ENCODE results near the gene BCCIP. TPM values are rescaled to one million over a fixed set of nuclear protein-coding genes. Genes with fewer than 3 reads are reported as not detected.

Gene BCCIP
- total RNA-seq, 1 experiment from 2014 or later, result 91.3 TPM

DNA sequence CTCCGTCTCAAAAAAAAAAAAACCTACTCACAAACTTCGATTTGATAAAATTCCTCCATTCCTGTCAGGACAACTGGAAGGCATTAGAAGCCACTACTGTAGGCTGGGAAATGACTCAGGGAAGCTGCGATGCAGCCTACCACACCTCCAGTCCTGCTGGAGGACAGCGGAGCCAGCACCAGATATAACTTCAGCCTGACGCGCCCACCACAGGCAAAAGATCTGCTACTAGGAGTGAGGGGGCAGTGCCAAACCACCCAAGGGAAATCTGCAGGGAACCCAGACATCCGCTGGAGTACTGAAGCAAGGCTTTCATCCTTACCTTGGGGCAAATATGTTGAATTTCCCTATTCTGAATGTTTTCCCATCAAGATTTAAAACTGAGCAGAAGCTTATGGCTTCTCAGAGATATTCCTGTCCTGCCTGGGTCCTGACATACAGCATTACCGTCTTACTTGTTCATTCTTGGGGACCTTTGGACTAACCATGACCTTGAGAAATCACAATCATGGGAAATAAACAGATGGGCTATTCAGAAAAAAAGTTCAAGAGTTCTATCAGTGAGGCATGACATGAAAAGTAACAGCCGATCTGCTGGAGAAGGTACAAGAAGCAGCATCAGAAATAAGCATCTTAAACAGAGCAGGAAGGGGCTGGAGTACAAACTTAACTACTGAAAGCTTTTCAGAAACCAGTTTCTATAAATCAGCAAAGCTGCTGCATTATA is 20.4 kb downstream of the BCCIP start:
- no peak for DNase-seq (ENCODE audit: low read depth)

DNA sequence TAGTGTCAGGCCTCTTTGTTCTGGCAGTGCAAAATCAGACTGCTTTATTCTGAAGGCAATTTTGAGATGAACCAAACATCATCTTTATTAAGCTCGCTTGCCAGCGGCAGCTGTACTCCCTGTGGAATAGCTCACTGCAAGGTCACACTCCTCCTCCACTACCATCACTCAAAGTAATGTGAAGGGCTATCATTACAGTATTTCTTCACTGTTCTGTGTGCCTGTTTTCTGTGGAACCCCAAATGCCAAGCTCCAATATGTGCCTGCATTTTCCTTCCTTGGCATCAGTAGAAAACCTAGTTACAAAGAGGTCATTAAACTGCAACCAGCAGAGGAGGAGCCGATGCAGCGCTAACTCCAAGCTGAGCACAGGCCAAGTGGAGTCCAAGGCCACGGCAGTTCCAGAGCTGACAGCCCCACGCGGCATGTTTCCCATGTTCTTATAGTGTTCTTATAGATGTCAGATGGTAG is 21.4 kb downstream of the BCCIP start:
- no peak for DNase-seq (ENCODE audit: low read depth)

DNA sequence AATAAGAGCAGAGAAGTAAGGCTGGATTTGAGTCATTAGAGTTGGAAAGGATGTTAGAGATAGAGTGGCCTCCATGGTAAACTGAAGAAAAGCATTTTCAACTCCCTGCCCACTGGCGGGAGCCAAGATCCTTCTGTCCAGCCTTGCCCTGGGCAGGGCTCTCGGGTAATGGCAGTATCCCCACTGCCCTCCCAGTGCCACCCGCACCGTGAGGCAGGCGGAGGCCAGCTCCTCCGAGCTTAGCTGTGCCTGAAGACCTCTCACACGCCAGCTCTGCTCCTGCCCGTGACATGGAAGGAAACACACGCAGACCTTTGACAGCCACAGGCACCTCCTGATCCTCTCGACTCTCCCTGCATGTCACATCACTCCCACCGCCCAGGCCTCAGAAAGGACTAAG is 22.3 kb downstream of the BCCIP start:
- no peak for DNase-seq (ENCODE audit: low read depth)

DNA sequence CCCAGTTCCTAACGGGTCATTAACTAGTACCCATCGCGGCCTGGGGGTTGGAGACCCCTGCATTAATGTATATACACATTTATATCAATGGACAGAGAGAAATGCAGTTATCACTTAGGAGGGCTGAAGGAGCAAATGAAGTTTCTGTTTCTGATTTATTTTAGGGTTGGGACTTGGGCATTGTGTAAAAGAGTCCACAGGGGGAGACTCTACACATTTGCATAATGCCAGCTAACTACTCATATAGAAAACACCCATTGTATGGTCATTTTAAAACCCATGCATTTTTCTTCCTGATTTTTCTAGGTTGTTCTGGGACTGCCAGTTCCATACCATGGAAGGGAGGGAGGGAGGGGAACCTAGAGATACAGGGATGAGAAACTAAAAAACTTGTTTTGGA is 23.5 kb downstream of the BCCIP start:
- DNase-seq (ENCODE audit: low read depth), result no peak

DNA sequence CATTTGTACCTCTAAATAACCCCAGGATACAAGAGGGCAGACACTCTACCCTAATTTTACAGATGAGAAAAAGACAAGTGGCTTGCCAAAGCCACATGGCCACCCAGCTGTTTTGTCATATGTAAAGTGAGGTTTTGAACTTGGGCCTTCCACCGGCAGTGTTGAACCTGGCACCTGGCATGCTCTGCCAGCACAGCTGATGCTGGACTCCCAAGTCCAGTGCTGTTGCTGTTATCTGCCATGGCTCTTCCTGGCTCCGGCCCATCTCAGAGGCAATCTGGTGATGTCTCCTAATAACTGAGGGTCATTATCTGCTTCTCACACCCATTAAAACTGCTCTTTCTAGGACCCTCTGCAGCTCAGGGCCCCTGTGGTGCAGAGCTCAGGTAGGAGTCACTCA is 25.0 kb downstream of the BCCIP start:
- DNase-seq (ENCODE audit: low read depth), result no peak

DNA sequence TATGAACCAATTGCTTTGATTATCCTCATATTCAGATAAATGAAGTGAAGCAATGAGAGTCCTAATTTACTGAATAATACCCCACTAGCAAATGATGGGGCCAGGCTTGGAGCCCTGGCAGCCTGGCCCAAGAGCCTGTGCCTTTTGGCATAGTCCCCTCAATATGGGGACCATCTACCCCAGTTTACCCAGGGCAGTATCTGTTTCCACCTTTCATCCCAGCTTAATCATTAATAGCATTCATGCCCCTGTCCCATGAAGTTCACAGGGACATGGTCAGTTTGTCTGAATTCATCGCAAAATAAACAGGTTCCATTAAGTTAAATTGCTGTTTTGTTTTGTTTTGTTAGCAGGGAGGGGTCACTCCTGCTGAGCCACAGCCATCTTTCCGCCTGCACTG is 25.5 kb downstream of the BCCIP start:
- no peak for DNase-seq (ENCODE audit: low read depth)

DNA sequence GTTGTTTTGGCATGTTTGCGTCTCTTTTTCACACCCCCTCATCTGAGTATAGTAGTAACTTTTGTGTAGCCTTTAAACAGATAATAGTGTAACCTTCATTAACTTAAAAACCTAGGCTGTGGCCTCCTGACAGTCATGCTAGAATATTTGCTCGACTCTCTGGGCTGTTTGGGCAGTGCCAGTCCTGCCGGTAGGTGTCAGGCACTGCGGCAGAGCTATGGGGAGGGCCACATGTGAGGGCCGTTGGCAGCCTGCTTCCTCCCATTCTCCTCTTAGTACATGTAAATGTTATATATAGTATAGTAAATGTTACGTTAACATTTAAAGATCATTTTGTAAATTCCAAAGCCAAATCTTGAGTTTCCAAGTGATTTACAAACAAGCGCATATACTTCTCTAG is 26.1 kb downstream of the BCCIP start:
- DNase-seq (ENCODE audit: low read depth), result no peak

DNA sequence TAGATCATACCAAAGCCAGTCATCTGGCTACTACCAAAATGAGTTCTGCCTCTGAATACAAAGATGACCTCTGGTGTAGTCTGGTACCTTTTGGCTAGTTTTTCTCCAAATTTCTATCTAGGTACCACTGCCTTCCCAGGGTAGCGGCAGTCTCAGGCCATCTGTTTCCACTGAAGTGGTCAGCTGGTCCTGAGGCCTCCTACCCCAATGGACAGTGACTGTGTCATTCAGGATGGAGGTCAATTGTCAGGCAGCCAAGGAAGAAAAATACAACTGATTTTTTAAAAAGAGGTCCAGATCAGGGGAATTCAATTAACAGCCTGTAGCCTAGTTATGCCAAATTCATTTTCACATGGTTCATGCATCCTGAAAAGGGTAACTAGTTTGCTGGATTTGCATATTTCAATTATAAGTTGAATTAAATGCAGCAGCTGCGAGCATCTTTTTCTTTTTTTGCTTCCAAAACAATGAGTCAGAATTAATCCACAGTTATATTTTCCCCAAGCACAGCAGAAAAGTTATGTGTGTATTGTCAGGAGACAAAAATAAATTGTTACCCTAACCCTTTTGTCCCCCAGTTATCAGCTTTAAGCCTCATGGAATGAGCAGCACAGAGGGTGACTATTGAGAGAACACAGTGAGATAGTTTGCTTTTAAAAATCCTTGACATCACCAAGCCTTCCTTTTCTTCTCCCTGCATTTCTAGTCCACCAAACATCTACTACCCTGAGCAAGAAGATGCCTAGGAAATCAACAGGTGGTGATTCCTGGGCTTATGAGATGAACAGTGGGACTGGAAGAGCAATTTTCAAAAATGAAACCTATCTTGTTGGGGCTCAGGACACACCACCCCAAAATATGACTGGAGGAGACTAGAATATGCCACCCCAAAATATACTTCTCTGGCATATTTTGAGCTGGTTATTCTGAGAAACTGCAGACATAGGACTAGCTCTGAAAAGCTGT is 27.7 kb downstream of the BCCIP start:
- DNase-seq (ENCODE audit: low read depth), result no peak

DNA sequence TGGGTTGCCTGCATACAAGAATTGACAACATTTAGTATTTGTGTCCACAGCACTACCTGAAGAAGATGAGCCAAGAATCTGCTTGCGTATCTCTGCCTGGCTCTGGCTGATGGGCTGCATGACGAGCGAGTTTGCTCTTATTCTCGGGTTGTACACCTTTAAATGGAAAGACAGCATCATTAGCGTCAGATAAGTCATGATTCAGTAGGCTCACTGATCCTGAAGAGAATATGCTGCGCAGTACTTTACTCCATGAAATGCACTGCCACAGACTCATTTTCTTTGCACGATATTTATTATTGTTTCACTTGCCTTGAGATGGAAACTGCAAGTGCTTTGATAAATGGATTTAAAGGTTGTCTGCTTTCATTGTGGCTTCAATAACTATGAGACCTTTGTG is 29.1 kb downstream of the BCCIP start:
- no peak for DNase-seq (ENCODE audit: low read depth)

DNA sequence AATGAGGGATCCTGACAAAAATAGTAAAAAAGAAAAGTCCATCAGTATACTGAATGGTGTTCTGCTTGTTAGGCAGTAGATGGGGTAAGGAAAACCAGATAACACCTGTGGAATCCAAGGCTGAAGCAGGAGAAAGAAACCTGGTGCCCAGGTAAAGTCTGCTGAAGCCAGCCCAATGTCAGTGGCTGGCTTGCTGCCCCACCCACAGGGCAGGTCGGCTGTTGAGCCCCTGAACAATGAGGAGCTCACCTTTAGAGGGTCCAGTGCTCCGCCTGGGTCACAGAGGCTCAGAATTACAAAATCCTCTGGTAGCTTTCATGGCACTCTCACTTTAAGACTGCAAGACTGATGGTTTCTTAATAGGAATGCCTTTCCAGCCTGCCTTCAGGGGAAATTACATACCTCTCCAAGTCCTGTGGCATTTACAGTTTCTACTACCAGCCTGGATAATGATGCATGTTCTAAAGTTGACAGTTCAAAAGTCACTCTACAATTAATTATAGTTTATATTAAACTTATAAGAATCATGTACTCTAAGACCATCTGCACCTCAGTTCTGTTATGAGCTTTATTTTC is 33.9 kb downstream of the BCCIP start:
- no peak for DNase-seq (ENCODE audit: low read depth)

DNA sequence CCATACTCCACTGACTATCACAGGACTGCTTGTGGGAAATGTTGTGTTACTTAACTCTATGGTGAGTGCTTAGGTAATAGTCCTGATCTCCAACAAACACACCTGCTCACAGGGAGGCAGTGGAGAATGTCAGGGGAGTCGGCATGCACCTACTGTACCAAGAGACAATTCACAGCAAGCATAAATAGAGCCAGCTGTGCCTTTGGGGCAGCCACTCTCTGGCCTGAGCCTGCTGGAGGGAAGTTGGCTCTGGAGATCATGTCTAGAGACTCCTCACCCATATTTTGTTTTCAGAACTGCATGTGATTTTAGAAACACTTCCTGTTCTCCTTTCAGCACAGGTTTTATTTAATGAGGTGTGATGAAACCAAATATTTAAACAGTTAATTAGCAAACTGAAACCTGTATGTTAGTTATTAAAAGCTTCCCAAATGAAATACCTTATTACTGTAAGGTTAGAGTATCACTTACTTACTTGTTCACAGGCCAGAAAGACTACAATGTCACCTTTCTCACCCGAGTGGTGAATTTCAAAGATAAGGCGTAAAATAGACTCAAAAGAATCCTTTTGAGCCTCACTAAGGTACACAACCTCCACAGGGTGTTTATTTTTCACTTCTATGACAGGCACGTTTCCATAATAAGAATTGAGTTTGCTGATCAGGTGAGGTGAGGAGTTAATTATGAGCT is 35.9 kb downstream of the BCCIP start:
- no peak for DNase-seq (ENCODE audit: low read depth)

DNA sequence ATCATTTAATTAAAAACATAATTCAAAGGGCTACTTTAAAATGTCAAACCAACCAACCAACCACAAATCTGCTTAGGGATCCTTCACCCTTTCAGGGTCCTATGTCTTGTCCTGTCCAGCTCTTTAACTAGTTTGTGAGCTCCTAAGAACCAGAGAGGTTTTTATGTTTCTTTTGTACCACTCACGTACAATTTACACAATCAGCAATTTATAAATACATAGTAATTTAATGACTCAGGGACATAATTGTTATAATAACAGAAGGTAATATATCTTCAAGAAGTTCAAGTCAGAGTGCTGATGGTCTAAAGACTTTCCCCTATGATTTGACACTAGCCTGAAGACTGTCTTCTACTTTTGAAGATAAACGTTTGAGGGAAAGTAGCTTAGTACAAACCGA is 41.8 kb downstream of the BCCIP start:
- no peak for DNase-seq (ENCODE audit: low read depth)

DNA sequence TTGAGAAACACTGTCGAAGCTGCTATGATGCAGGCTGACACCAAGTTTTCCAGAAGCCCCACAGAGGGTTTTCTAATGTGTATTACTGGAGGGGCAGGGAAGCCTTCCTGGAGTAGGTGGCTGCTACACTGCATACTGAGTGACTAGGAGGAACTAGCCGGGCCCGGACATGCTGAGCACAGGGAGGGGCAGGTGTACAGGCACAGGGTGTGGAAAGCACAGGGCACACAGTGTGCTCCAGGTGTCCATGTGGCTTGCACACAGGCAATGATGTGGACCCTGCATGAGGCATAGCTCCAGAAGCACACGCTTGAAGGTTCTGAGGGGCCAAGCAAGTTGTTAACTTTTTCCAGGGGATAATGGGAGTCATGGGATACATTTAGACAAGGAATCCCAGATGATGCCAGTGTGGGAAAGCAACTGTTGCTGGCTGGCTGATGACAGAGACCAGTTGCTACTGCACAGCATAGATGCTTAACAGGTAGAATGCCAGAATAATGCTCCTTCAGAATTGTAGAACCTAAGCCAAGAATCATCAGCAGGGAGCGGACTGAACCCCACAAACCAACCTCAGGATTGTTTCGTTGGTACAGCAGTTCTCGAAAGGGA is 43.2 kb downstream of the BCCIP start:
- DNase-seq (ENCODE audit: low read depth), result no peak

DNA sequence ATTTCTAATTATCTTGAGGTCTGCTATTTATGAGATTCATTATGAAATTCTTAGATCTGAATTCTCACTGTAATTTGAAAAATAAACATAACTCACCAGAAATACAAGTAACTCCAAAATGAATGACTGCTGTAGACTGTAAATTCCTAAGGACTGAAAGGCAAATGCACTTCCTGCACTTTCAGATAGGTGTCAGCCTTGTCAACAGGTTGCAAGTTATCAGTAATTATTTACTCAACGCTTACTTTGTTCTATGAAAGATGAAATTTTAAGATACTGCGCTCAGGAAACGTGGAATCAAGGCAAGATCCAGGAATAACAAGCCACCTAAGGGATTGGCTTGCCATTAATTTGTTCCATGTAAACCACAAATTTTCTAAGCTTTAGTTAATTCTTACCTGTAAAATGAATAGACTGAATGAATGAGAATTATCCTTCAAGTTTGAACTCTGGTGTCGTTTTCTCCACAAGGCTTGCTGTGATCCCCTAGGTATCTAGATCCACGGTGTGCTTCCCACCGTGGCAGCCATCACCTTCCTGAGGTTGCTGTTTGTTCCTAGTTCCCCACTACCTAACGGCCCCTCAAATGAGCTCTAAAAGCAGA is 45.1 kb downstream of the BCCIP start:
- DNase-seq (ENCODE audit: low read depth), result peak; percentile 40

DNA sequence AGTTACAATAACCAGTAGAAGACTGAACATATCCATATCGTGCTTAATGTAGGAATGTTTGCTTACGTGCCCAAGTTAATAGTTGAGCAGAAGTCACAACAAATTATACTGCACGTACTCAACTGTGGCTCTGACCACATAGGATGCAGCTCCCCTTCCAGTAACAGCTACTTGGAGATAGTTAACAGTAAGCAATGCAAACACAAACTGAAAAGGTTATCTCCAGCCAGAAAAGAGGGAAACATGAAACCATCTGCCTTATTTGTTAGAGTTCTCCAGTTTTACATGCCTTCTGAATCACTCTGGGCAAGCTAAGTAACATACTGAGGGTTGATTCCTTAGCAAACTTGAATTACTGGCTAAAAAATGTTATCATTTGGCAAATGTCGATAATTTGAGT is 48.0 kb downstream of the BCCIP start:
- no peak for DNase-seq (ENCODE audit: low read depth)

DNA sequence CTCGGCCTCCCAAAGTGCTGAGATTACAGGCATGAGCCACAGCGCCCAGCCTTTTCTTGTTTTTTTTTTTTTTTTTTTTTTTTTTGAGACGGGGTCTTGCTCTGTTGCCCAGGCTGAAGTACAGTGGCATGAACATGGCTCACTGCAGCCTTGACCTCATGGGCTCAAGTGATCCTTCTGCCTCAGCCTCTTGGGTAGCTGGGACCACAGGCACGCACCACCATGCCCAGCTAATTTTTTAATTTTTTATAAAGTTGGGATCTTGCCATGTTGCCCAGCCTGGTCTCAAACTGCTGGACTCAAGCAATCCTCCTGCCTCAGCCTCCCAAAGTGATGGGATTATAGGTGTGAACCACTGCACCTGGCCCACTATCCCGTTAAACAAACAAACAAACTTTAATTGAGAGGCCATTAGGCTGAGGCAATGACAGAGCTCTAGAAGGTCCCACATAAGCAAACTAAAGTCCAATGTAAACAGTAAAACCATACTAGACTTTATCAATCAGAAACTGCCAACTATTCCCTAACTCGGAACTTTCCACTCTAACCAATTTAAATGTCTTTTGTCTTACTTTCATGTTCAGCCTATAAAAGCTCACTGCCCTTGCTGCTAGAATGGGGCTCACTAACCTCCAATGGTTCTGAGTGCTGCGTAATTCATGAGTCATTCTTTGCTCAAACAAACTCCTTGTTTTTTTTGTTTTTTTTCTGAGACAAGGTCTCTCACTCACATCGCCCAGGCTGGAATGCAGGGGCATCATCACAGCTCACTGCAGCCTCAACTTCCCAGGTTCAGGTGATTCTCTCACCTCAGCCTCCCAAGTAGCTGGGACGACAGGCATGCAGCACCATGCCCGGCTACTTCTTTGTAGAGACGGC is 55.9 kb downstream of the BCCIP start:
- DNase-seq (ENCODE audit: low read depth), result peak; percentile 94

DNA sequence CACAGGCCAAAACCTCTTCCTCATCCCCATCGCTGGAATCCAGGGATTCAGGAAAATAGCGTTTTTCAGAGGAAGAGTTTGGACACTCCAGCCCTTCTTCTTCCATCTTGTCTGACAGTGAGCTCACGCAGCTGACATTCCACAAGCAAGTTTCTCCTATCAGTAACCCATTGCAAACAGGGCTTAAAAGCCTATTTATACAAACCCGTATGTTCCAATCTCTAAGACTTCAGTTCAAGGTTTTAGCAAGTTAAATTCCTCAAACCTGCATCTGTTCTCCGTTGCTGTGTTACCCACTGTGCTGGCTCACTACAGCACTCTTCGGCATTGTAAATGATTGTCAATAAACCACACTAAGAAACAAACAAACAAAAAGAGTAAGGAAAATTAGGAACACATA is 57.4 kb downstream of the BCCIP start:
- DNase-seq (ENCODE audit: low read depth), result no peak

DNA sequence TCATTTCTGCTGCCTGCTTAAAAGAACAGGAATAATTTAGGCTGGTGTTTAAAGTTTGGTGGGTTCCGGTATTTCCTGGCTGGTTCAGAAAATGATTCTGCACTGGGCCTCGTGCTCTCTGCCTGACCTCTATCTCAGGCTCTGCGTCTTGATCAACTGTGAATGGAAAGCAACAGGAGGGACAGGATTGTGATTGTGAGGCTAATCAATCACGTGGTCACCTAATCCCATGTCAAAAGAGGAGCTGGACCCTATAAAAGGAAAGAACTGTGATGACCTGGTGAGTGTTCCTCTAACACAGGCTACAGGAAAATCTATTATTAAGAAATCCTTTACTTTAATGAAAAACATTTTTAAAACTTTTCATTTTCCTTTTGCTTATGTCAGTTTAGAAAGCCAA is 57.8 kb downstream of the BCCIP start, which contains the start of gene DHX32:
Gene DHX32 (minus strand): TSS at position 101 of the 400 bp plus-strand sequence. CDS start 468 bp downstream, outside the sequence.
- no peak for DNase-seq (ENCODE audit: low read depth)

DNA sequence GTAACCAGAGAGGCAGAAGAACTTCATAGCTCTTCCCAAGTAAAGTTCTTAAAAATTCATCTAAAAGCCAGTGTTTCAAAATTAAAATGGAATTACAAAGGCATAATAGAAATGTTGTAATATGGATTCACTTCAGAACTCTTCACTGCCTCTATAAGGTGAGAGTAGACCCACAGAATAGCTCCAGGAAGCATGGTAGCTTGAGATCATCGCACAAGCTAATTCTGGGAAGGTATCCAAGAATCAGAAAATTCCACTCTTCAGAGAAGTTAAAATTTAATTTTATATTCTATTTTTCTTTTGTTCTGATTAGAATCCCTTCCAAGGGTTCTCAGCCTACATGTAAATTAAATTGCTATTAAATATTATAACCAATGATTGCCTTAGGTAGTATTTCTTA is 59.2 kb downstream of the BCCIP start:
- DNase-seq (ENCODE audit: low read depth), result no peak

DNA sequence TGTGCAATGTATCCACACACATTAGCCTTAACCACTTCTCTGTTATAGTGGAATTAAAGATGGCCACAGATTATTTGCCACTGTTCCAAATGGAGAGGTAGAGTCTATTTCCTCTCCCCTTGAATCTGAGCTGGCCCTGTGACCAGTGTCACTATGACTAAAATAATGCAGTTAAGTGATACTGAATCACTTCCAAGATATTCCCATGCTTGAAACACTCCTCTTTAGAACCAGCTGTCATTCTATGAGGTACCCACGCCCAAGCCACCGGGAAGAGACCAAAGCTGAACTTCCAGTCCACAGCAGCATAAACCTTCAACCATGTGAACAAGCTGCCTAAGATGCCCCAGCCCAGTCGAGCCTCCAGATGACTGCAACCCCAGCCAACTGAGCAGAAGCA is 59.9 kb downstream of the BCCIP start:
- DNase-seq (ENCODE audit: low read depth), result no peak

All from HT1080 (cell line).